AG09309 (cell line): Measurements from ENCODE around the gene TMEM245.
A peak's percentile ranks its signal among the peaks of the same experiment; 100 is the strongest.

ENCODE experiments used
- DNase-seq: peaks from one replicate; pipeline ENCODE4 v3.0.0-alpha.2; 2010; ENCODE audit warnings: low read depth
- H3K4me3 ChIP-seq: 2 replicates; pipeline ENCODE4 v1.5.1; 2011; ENCODE audit warnings: mild to moderate bottlenecking, low read depth, low read length, moderate library complexity; ENCODE audit not compliant: control insufficient read depth
- CTCF ChIP-seq: IDR thresholded peaks from 2 replicates; pipeline ENCODE4 v1.5.1; 2011; ENCODE audit warnings: mild to moderate bottlenecking, low read depth, low read length, inconsistent platforms; ENCODE audit not compliant: insufficient read depth, control insufficient read depth; ENCODE audit errors: missing control alignments

The TMEM245 gene

GRCh38 chr9:109012009-109012875 lies 107.5 kb downstream of the TMEM245 start:
- H3K4me3 ChIP-seq, result peak overlapping the region; percentile 81
- no peak for TF ChIP-seq CTCF
- DNase-seq, result peak; percentile 91

GRCh38 chr9:109011231-109011671 lies 108.5 kb downstream of the TMEM245 start:
- no peak for TF ChIP-seq CTCF
- DNase-seq, result no peak
- peak overlapping the region; percentile 81 for H3K4me3 ChIP-seq

- H3K4me3 ChIP-seq, result no peak overlapping the region
- no peak for DNase-seq
- TF ChIP-seq CTCF, result no peak
Observed at GRCh38 chr9:109010746-109011145, 109.0 kb downstream of the TMEM245 start.

- H3K4me3 ChIP-seq, result no peak overlapping the region
- no peak for TF ChIP-seq CTCF
- DNase-seq, result no peak
Observed at GRCh38 chr9:109005678-109006077, 114.1 kb downstream of the TMEM245 start.

- TF ChIP-seq CTCF, result no peak
- DNase-seq, result no peak
- no peak overlapping the region for H3K4me3 ChIP-seq
Observed at GRCh38 chr9:109003116-109003515, 116.6 kb downstream of the TMEM245 start.

- DNase-seq, result no peak
- no peak overlapping the region for H3K4me3 ChIP-seq
- TF ChIP-seq CTCF, result no peak
Observed at GRCh38 chr9:109002141-109002540, 117.6 kb downstream of the TMEM245 start.
